Measurements from ENCODE around the gene E2F8.

Gene E2F8

DNA sequence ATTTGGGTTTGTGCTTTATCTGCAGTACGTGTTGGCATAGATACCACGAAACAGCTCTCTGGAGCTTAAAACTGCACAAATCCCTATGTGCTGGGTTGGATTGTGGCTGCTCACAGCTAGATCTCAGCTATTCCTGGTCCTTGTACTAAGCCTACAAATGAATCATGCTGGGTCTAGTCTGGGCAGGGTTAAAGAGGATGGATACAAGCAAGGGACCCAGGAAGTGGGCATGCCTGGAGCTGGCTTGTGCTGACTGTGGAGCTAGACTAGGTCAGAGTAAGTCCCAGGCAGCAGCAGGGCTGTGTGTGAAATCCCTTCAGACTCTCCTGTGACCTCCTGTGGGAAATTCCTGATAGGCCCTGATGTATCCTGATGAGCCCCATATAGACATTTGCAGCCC, 3.9 kb upstream of the E2F8 start:
- CTCF ChIA-PET: interaction anchor here (3.9 kb wide), 1 partner anchor 14 kb away, joined by 47 read pairs; no protein-coding TSS in a partner anchor
- no peak overlapping the region for H3K4me3 ChIP-seq (ENCODE audit: low read depth, low read length)
- POLR2A ChIA-PET: no interaction called here
- no peak for DNase-seq (ENCODE audit: low read depth, low spot score)
- TF ChIP-seq, protein P1, sequence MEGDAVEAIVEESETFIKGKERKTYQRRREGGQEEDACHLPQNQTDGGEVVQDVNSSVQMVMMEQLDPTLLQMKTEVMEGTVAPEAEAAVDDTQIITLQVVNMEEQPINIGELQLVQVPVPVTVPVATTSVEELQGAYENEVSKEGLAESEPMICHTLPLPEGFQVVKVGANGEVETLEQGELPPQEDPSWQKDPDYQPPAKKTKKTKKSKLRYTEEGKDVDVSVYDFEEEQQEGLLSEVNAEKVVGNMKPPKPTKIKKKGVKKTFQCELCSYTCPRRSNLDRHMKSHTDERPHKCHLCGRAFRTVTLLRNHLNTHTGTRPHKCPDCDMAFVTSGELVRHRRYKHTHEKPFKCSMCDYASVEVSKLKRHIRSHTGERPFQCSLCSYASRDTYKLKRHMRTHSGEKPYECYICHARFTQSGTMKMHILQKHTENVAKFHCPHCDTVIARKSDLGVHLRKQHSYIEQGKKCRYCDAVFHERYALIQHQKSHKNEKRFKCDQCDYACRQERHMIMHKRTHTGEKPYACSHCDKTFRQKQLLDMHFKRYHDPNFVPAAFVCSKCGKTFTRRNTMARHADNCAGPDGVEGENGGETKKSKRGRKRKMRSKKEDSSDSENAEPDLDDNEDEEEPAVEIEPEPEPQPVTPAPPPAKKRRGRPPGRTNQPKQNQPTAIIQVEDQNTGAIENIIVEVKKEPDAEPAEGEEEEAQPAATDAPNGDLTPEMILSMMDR (IDR thresholded peaks at IDR 0.05; ENCODE audit: insufficient read depth, low read length, missing control alignments): no peak

GRCh38 chr11:19244084-19244483, 3.3 kb upstream of the E2F8 start:
- TF ChIP-seq, protein P1 (IDR thresholded peaks at IDR 0.05; ENCODE audit: insufficient read depth, low read length, missing control alignments): no peak
- ChIA-PET POLR2A (no interaction called here), CTCF (interaction anchor here (3.9 kb wide), 1 partner anchor 14 kb away, joined by 47 read pairs; no protein-coding TSS in a partner anchor)
- no peak for DNase-seq (ENCODE audit: low read depth, low spot score)
- no peak overlapping the region for H3K4me3 ChIP-seq (ENCODE audit: low read depth, low read length)

DNA sequence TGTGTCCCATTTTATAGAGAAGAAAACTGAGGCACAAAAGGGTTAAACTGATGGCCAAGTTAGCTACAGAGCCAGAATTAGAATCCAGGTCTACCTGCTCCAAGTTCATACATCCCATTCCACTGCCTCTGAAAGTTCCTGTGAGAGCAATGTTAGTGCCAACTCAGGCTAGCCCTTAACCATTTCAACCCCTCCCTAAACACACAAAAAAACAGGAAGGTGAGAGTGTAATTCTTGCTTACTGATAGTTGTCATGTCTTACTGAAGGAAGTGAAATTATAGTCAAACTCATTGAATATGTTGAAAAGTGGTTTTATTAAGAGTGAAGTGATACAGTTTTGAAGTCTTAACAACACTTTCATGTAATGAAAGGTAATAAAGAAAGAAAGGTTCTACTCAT, 2.9 kb upstream of the E2F8 start:
- TF ChIP-seq, protein P1 (IDR thresholded peaks at IDR 0.05; ENCODE audit: insufficient read depth, low read length, missing control alignments): no peak
- no peak for DNase-seq (ENCODE audit: low read depth, low spot score)
- no peak overlapping the region for H3K4me3 ChIP-seq (ENCODE audit: low read depth, low read length)
- CTCF ChIA-PET: interaction anchor here (1.1 kb wide), 1 partner anchor 16 kb away, joined by 6 read pairs; no protein-coding TSS in a partner anchor
- POLR2A ChIA-PET: no interaction called here

DNA sequence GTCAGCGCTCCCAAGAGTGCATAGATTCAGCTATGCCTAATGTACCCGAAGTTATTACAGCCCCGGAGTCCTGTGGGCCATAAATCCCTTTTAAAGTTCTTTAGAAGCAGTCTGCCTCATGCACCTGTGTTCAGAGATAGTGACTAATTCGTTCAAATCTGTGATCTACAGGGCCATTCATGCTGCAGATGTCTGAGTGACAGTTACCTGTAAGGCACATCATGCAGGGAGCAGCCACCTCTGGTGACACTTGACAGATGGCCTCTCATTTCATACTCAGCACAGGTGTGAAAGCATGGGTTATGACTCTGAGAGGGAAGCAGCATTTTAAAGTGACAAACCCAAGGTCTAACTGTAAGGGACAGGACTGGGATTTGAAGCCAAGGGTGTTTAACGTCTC, 2.4 kb upstream of the E2F8 start:
- POLR2A ChIA-PET: no interaction called here
- TF ChIP-seq, protein P1 (IDR thresholded peaks at IDR 0.05; ENCODE audit: insufficient read depth, low read length, missing control alignments): no peak
- DNase-seq (ENCODE audit: low read depth, low spot score): no peak
- CTCF ChIA-PET: interaction anchor here (1.1 kb wide), 1 partner anchor 16 kb away, joined by 6 read pairs; no protein-coding TSS in a partner anchor
- no peak overlapping the region for H3K4me3 ChIP-seq (ENCODE audit: low read depth, low read length)

DNA sequence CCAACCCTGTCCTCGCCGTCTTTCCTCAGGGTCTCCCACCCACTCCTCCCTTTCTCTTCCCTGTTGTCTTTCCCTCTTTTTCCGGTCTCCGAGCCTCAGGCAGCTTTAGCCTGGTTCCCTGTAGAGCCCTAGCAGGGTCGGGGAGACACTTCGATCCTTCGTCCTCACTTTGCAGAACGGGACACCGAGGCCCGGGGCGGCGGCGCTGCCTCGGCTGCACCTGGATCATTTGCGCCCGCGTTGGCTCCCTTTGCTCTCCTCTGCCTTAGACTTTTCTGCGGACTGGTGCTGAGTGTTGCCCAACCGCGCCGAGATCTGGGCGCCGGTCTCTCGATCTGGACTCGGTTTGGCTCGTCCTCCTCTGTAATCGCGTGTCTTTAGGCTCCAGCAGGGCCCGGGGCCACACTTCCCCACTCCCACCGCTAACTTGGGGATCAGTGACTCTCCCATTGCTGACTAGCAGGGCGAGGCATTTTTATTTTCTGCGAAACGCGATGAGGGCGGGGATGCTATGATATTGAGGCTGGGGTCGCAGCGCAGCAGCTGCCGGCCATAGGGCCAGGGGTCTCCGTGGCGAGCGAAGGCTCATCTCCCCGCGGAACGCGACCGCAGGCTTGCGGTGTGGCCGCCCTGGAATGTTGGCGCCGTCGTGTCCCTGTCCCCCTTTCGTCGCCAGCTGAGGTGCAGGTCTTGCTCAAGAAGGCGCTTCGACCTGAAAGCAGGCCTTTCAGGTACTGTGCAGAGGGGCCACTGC, 1.6 kb upstream of the E2F8 start:
- CTCF ChIA-PET: interaction anchor here (1.1 to 1.2 kb wide), 2 partner anchors 14 to 17 kb away, joined by 3 to 6 read pairs; no protein-coding TSS in a partner anchor
- DNase-seq (ENCODE audit: low read depth, low spot score): no peak
- POLR2A ChIA-PET: no interaction called here

More for the DNA sequence above, 1.6 kb upstream of the E2F8 start:
- peak overlapping the region; percentile 84 for H3K4me3 ChIP-seq (ENCODE audit: low read depth, low read length)
- TF ChIP-seq, protein P1 (IDR thresholded peaks at IDR 0.05; ENCODE audit: insufficient read depth, low read length, missing control alignments): no peak

All from AG04449 (cell line).